T-helper 22 cell (primary cell): ENCODE results near the gene FRA10AC1.

Source experiments
- DNase-seq: peaks from one replicate; pipeline ENCODE4 v3.0.0-alpha.2; 2020; ENCODE audit warnings: low read depth

The FRA10AC1 gene

GRCh38 chr10:93629647-93630305, 72.6 kb downstream of the FRA10AC1 start:
- no peak for DNase-seq

GRCh38 chr10:93628858-93629257, 73.5 kb downstream of the FRA10AC1 start:
- DNase-seq, result no peak

GRCh38 chr10:93622942-93623341, 79.5 kb downstream of the FRA10AC1 start:
- DNase-seq, result no peak

- no peak for DNase-seq
Observed at GRCh38 chr10:93620925-93621324, 81.5 kb downstream of the FRA10AC1 start.
